HCT116 (cell line): ENCODE measurements around the gene ITPKB. TPM values are rescaled to one million over a fixed set of nuclear protein-coding genes. Genes with fewer than 3 reads are reported as not detected.

ENCODE experiments used
- ATAC-seq: fragments of 200-7000 bp; cut with Tn5 transposase; 2 replicates; pipeline ENCODE4 v1.9.1; 2020; ENCODE audit warnings: mild to moderate bottlenecking, moderate library complexity
- BruUV-seq: library from RNA; stranded (reverse); fragments of 400-500 nt; replicated peaks from 2 replicates; lab custom pipeline; 2021; lab: Mats Ljungman, UMichigan
- CTCF ChIA-PET: fragments of 300-600 bp; sonication (Branson Sonifier 250); formaldehyde crosslinking; loops from one replicate; lab custom pipeline; 2021; ENCODE audit warnings: antibody characterized with exemption; lab: Charles Lee
- POLR2A ChIA-PET: fragments of 300-600, 350-600 bp; sonication (Branson Sonifier 250); formaldehyde crosslinking; loops from one replicate; lab custom pipeline; 2021; ENCODE audit warnings: antibody characterized with exemption; lab: Charles Lee
- RAD21 ChIA-PET, 2 experiments: fragments of 300-600 bp; sonication (Branson Sonifier 250); formaldehyde crosslinking; loops; one replicate each; lab custom pipeline; 2023; ENCODE audit warnings: low total read pairs in 2 of 2; ENCODE audit not compliant: uncharacterized antibody in 2 of 2, unreplicated experiment in 2 of 2, low non-redundant PET in 1 of 2; lab: Charles Lee
- DNase-seq: peaks from one replicate; pipeline ENCODE4 v3.0.0-alpha.2; 2010; ENCODE audit warnings: low read depth, low spot score
- H2AFZ ChIP-seq: fragments of 200-600 bp; shearing (Covaris generic), sonication (generic); 2 replicates; pipeline ENCODE4 v1.6.1; 2017; ENCODE audit warnings: low read depth, mixed run types, mixed read lengths, antibody characterized with exemption, low read length; ENCODE audit not compliant: poor library complexity, severe bottlenecking
- H3K27ac ChIP-seq: 2 replicates; pipeline ENCODE4 v1.5.1; 2012; ENCODE audit warnings: low read depth, low read length
- H3K27me3 ChIP-seq: fragments of 200-600 bp; sonication (generic); 2 replicates; pipeline ENCODE4 v1.6.1; 2016; ENCODE audit warnings: mixed run types, low read length, mixed read lengths; ENCODE audit not compliant: insufficient read depth
- H3K36me3 ChIP-seq, 2 experiments: fragments of 200-500 bp in 1 of 2; fragments of 200-600 bp in 1 of 2; sonication (Bioruptor generic) in 1 of 2; sonication (generic) in 1 of 2; 2 replicates each; pipeline versions ENCODE4 v1.5.1 to v1.6.1; 2014 to 2016; ENCODE audit warnings: low read length in 2 of 2, inconsistent platforms in 1 of 2, mixed read lengths in 1 of 2, mixed run types in 1 of 2; ENCODE audit not compliant: insufficient read depth in 2 of 2, control insufficient read depth in 1 of 2
- H3K4me1 ChIP-seq, 2 experiments: fragments of 200-600 bp in 1 of 2; sonication (generic) in 1 of 2; 2 replicates each; pipeline versions ENCODE4 v1.5.1 to v1.6.1; 2012 to 2017; ENCODE audit warnings: low read length in 2 of 2, inconsistent platforms in 1 of 2, mild to moderate bottlenecking in 1 of 2, mixed read lengths in 1 of 2, mixed run types in 1 of 2, moderate library complexity in 1 of 2; ENCODE audit not compliant: insufficient read depth in 2 of 2, control insufficient read depth in 1 of 2
- H3K4me2 ChIP-seq: fragments of 200-600 bp; sonication (generic); 2 replicates; pipeline ENCODE4 v1.6.1; 2017; ENCODE audit warnings: mixed run types, low read length, mixed read lengths
- H3K4me3 ChIP-seq, 2 experiments: fragments of 200-600 bp in 1 of 2; sonication (generic) in 1 of 2; replicated peaks in 1 of 2; 2 replicates each; pipeline ENCODE4 v1.5.1; 2011 to 2016; ENCODE audit warnings: low read length in 2 of 2, control low read depth in 1 of 2, low read depth in 1 of 2, mild to moderate bottlenecking in 1 of 2, mixed read lengths in 1 of 2, mixed run types in 1 of 2
- H3K79me2 ChIP-seq: fragments of 200-600 bp; sonication (generic); 2 replicates; pipeline ENCODE4 v1.6.1; 2017; ENCODE audit warnings: mild to moderate bottlenecking, mixed run types, low read length, moderate library complexity, mixed read lengths; ENCODE audit not compliant: insufficient read depth
- H3K9ac ChIP-seq: fragments of 200-600 bp; sonication (generic); 2 replicates; pipeline ENCODE4 v1.6.1; 2016; ENCODE audit warnings: low read length, mixed read lengths
- H3K9me2 ChIP-seq: fragments of 200-600 bp; sonication (generic), shearing (Covaris generic); 2 replicates; pipeline ENCODE4 v1.6.1; 2017; ENCODE audit warnings: mixed run types, mild to moderate bottlenecking, moderate library complexity; ENCODE audit not compliant: insufficient read depth
- H3K9me3 ChIP-seq, 2 experiments: fragments of 200-500 bp in 1 of 2; fragments of 200-600 bp in 1 of 2; sonication (Bioruptor generic) in 1 of 2; sonication (generic) in 1 of 2; 2 replicates each; pipeline ENCODE4 v1.6.1; 2014 to 2017; ENCODE audit warnings: low read length in 2 of 2, mixed read lengths in 2 of 2, inconsistent platforms in 1 of 2, low read depth in 1 of 2, mild to moderate bottlenecking in 1 of 2, mixed run types in 1 of 2, moderate library complexity in 1 of 2; ENCODE audit not compliant: control insufficient read depth in 1 of 2, insufficient read depth in 1 of 2
- H4K20me1 ChIP-seq: fragments of 200-600 bp; sonication (generic), shearing (Covaris generic); 2 replicates; pipeline ENCODE4 v1.6.1; 2017; ENCODE audit warnings: mixed run types, mild to moderate bottlenecking, moderate library complexity; ENCODE audit not compliant: insufficient read depth
- FOSL1 ChIP-seq: IDR thresholded peaks from 2 replicates; pipeline ENCODE4 v1.6.1; 2012; ENCODE audit warnings: low read depth
- SP1 ChIP-seq: IDR thresholded peaks from 2 replicates; pipeline ENCODE4 v1.6.1; 2012; ENCODE audit warnings: low read depth
- ZNF274 ChIP-seq: fragments of 200-500 bp; sonication (Bioruptor generic); IDR thresholded peaks from 2 replicates; pipeline ENCODE4 v1.6.1; 2014; ENCODE audit warnings: mild to moderate bottlenecking, low read depth, low read length, inconsistent platforms
- intact Hi-C: fragments of 100-400 bp; cut with micrococcal nuclease; formaldehyde crosslinking; loops from 2 replicates; pipeline ENCODE4 v1.10.0; 2022
- total RNA-seq: library from RNA; stranded (reverse); gene quantifications from one replicate; pipeline ENCODE4 v1.2.1, GENCODE V29; 2021; ENCODE audit not compliant: unreplicated experiment
- TF ChIP-seq, protein P1 (sequence below): IDR thresholded peaks from 2 replicates; pipeline ENCODE4 v1.6.1; 2012; ENCODE audit warnings: low read depth

The ITPKB gene
- total RNA-seq, 1 experiment from 2014 or later: 4.4 TPM

DNA sequence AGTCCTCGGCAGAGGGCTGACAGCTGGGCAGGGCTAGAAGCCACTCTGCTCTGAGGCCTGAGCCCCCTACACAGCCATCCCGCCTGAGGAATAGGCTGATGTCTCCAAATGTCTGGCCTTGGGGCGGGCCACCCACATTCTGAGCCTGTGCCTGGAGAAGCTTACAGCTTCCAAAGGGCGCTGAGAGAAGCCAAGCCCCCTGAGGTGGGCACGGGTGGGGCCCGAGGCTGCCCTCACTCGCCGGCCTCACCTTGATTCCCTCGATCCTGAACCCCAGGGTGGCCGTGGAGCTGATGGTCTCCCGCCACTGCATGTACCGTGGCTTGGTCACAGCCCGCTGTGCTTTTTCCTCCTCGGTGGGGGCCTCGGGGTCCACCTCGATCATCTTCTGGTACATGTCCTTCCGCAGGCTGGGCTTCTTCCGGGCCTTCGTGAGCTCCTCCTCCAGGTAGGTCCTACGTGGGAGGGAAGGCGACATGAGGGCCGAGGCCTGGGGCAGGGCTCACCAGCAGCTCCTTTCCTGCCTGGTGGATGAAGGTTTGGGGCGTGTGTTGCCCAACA, 97.3 kb downstream of the ITPKB start:
- H3K9me2 ChIP-seq: no peaks in the 10 kb centered on the region
- TF ChIP-seq SP1: no peak
- TF ChIP-seq FOSL1: no peak
- no peak for TF ChIP-seq ZNF274
- TF ChIP-seq, protein P1, sequence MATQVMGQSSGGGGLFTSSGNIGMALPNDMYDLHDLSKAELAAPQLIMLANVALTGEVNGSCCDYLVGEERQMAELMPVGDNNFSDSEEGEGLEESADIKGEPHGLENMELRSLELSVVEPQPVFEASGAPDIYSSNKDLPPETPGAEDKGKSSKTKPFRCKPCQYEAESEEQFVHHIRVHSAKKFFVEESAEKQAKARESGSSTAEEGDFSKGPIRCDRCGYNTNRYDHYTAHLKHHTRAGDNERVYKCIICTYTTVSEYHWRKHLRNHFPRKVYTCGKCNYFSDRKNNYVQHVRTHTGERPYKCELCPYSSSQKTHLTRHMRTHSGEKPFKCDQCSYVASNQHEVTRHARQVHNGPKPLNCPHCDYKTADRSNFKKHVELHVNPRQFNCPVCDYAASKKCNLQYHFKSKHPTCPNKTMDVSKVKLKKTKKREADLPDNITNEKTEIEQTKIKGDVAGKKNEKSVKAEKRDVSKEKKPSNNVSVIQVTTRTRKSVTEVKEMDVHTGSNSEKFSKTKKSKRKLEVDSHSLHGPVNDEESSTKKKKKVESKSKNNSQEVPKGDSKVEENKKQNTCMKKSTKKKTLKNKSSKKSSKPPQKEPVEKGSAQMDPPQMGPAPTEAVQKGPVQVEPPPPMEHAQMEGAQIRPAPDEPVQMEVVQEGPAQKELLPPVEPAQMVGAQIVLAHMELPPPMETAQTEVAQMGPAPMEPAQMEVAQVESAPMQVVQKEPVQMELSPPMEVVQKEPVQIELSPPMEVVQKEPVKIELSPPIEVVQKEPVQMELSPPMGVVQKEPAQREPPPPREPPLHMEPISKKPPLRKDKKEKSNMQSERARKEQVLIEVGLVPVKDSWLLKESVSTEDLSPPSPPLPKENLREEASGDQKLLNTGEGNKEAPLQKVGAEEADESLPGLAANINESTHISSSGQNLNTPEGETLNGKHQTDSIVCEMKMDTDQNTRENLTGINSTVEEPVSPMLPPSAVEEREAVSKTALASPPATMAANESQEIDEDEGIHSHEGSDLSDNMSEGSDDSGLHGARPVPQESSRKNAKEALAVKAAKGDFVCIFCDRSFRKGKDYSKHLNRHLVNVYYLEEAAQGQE: no peak
- no peak overlapping the region for H3K4me2 ChIP-seq
- POLR2A ChIA-PET: interaction anchor here (0.8 to 2.1 kb wide), 2 partner anchors 41 to 173 kb away, joined by 3 to 4 read pairs; no protein-coding TSS in a partner anchor
- no peak overlapping the region for H3K27ac ChIP-seq
- CTCF ChIA-PET: interaction anchor here (2.6 kb wide), 1 partner anchor 15 kb away, joined by 12 read pairs; no protein-coding TSS in a partner anchor
- no peak overlapping the region for H3K9ac ChIP-seq
- RAD21 ChIA-PET: no interaction called here
- no peak overlapping the region for H2AFZ ChIP-seq
- no peaks in the 10 kb centered on the region for H3K9me3 ChIP-seq
- no peaks in the 10 kb centered on the region for H3K27me3 ChIP-seq
- peaks cover 21 to 38% of the 10 kb centered on the region in 2 experiments for H3K4me1 ChIP-seq
- intact Hi-C loops: no loop called here
- no peaks in the 10 kb centered on the region for H3K79me2 ChIP-seq
- no peaks in the 10 kb centered on the region for H4K20me1 ChIP-seq
- no peak overlapping the region for H3K4me3 ChIP-seq
- DNase-seq (no peak), ATAC-seq (no peak)
- BruUV-seq: no TSS peak
- H3K36me3 ChIP-seq: no peaks in the 10 kb centered on the region
